GM12878 (cell line): ENCODE data around the gene LIMS1. TPM values are rescaled to one million over a fixed set of nuclear protein-coding genes. Genes with fewer than 3 reads are reported as not detected.
A peak's percentile ranks its signal among the peaks of the same experiment; 100 is the strongest.

Experiments used
- ATAC-seq: fragments of 200-7000 bp; cut with Tn5 transposase; 3 replicates; pipeline ENCODE4 v1.9.1; 2020; ENCODE audit warnings: mild to moderate bottlenecking, moderate library complexity
- BruUV-seq: library from RNA; stranded (reverse); fragments of 400-500 nt; replicated peaks from 2 replicates; lab custom pipeline; 2021; lab: Mats Ljungman, UMichigan
- CTCF ChIA-PET: fragments of 300-600 bp; sonication (Branson Sonifier 250); formaldehyde crosslinking; extraction: SDS; loops from one replicate; lab custom pipeline; 2021; ENCODE audit warnings: inconsistent platforms; lab: Yijun Ruan, JAX
- POLR2A ChIA-PET: fragments of 350-600 bp; formaldehyde crosslinking; extraction: SDS; loops from one replicate; lab custom pipeline; 2021; ENCODE audit warnings: inconsistent platforms; lab: Charles Lee
- RAD21 ChIA-PET: fragments of 300-600 bp; sonication (Branson Sonifier 250); formaldehyde crosslinking; loops from one replicate; lab custom pipeline; 2023; ENCODE audit warnings: antibody characterized with exemption; ENCODE audit not compliant: unreplicated experiment; lab: Charles Lee
- SMC1A ChIA-PET: fragments of 300-600 bp; sonication (Branson Sonifier 250); formaldehyde crosslinking; loops from one replicate; lab custom pipeline; 2023; ENCODE audit not compliant: unreplicated experiment, uncharacterized antibody; lab: Charles Lee
- DNase-seq: peaks from one replicate; pipeline ENCODE4 v3.0.0-alpha.2; 2011; ENCODE audit warnings: low read depth, low spot score
- FAIRE-seq: peaks from 3 replicates; lab custom pipeline; 2011; peaks lifted over from hg19 to GRCh38; lab: Jason Lieb, UNC
- H2AFZ ChIP-seq: 2 replicates; pipeline ENCODE4 v1.6.0; 2011; ENCODE audit warnings: low read depth, low read length, control low read depth; ENCODE audit not compliant: control insufficient read depth
- H3K27ac ChIP-seq: 2 replicates; pipeline ENCODE4 v1.5.1; 2011; ENCODE audit warnings: control low read depth; ENCODE audit not compliant: control insufficient read depth, insufficient read depth
- H3K27me3 ChIP-seq, 2 experiments: replicated peaks in 1 of 2; 2 replicates each; pipeline versions ENCODE4 v1.6.0 to v1.6.1; 2011; ENCODE audit warnings: low read length in 1 of 2; ENCODE audit not compliant: control insufficient read depth in 2 of 2, insufficient read depth in 2 of 2
- H3K36me3 ChIP-seq, 2 experiments: 2 replicates each; pipeline ENCODE4 v1.5.1; 2011; ENCODE audit warnings: low read length in 1 of 2; ENCODE audit not compliant: control insufficient read depth in 2 of 2, insufficient read depth in 2 of 2
- H3K4me1 ChIP-seq: 2 replicates; pipeline ENCODE4 v1.6.1; 2011; ENCODE audit warnings: mild to moderate bottlenecking, low read length, moderate library complexity, mixed read lengths; ENCODE audit not compliant: control insufficient read depth, insufficient read depth
- H3K4me2 ChIP-seq: 2 replicates; pipeline ENCODE4 v1.6.0; 2011; ENCODE audit warnings: control low read depth; ENCODE audit not compliant: control insufficient read depth, insufficient read depth
- H3K4me3 ChIP-seq: fragments of 200-600 bp; sonication (generic); 2 replicates; pipeline ENCODE4 v1.5.1; 2016
- H3K79me2 ChIP-seq: 2 replicates; pipeline ENCODE4 v1.6.0; 2011; ENCODE audit warnings: low read length; ENCODE audit not compliant: control insufficient read depth, insufficient read depth
- H3K9ac ChIP-seq: 2 replicates; pipeline ENCODE4 v1.8.0; 2011; ENCODE audit warnings: low read length, control low read depth, mixed read lengths; ENCODE audit not compliant: control insufficient read depth, insufficient read depth
- H3K9me3 ChIP-seq: replicated peaks from 3 replicates; pipeline ENCODE4 v1.5.1; 2011; ENCODE audit warnings: mild to moderate bottlenecking, low read length; ENCODE audit not compliant: control insufficient read depth, insufficient read depth
- H4K20me1 ChIP-seq: 2 replicates; pipeline ENCODE4 v1.6.0; 2011; ENCODE audit not compliant: control insufficient read depth, insufficient read depth
- EP300 ChIP-seq, 2 experiments: fragments of 150-350 bp in 1 of 2; IDR thresholded peaks; 2 replicates each; pipeline ENCODE4 v1.6.1; 2011 to 2012; ENCODE audit warnings: low read depth in 2 of 2, low read length in 2 of 2, borderline replicate concordance in 1 of 2, improper control_type of control experiment in 1 of 2, inconsistent platforms in 1 of 2; ENCODE audit not compliant: control insufficient read depth in 1 of 2
- PML ChIP-seq: IDR thresholded peaks from 2 replicates; pipeline ENCODE4 v1.6.1; 2012; ENCODE audit warnings: low read length, inconsistent platforms
- POLR2AphosphoS5 ChIP-seq: IDR thresholded peaks from 2 replicates; pipeline ENCODE4 v1.6.1; 2011; ENCODE audit warnings: mild to moderate bottlenecking, low read length, inconsistent platforms
- SUZ12 ChIP-seq: fragments of 200-600 bp; sonication (generic); IDR thresholded peaks from one replicate; pipeline ENCODE4 v1.6.1; 2018; ENCODE audit warnings: antibody characterized with exemption, mild to moderate bottlenecking; ENCODE audit not compliant: unreplicated experiment
- ZBTB40 ChIP-seq: fragments of 450-650 bp; IDR thresholded peaks from 2 replicates; pipeline ENCODE4 v1.6.1; 2016; ENCODE audit warnings: mild to moderate bottlenecking, moderate library complexity, borderline replicate concordance
- ZNF24 ChIP-seq: fragments of 450-650 bp; IDR thresholded peaks from 2 replicates; pipeline ENCODE4 v1.6.1; 2017; ENCODE audit warnings: antibody characterized with exemption, mild to moderate bottlenecking
- WGBS: methylation state at CpG from one replicate; pipeline ENCODE4 v1.1.6; 2016; ENCODE audit warnings: low lambda C conversion rate; ENCODE audit not compliant: insufficient replicate concordance, insufficient coverage; ENCODE audit errors: missing lambda C conversion rate; 5-methylcytosine and 5-hydroxymethylcytosine counted together
- in situ Hi-C: fragments of 300-500 bp; cut with MboI; formaldehyde crosslinking; loops from 9 replicates; pipeline ENCODE4 v1.14.3; 2018; ENCODE audit warnings: mixed read lengths
- intact Hi-C: fragments of 100-400 bp; cut with micrococcal nuclease; formaldehyde crosslinking; loops from one replicate; pipeline ENCODE4 v1.14.2; 2022; ENCODE audit not compliant: unreplicated experiment
- polyA plus RNA-seq, 11 experiments: library from polyadenylated mRNA; depleted of rRNA in 4 of 11; unstranded in 6 of 11; stranded (reverse) in 5 of 11; fragments of >200 nt; fragmentation: Nextera tagmentation in 4 of 11; fragmentation: Illumina TruSeq in 1 of 11; extraction: Ambion mirVana in 4 of 11; extraction: Trizol in 1 of 11; gene quantifications; 1 replicate in 1 of 11; 2 replicates in 10 of 11; pipeline versions ENCODE4 v1.2.1 to v1.2.3, GENCODE V29; 2011 to 2016; ENCODE audit warnings: inconsistent platforms in 2 of 11, missing spikeins in 2 of 11, low read depth in 1 of 11
- total RNA-seq, 4 experiments: library from RNA; depleted of rRNA in 3 of 4; stranded (reverse); fragments of >200 nt in 3 of 4; fragmentation: Illumina TruSeq in 1 of 4; extraction: Trizol in 1 of 4; gene quantifications; 2 replicates each; pipeline versions ENCODE4 v1.2.1 to v1.2.3, GENCODE V29; 2013 to 2021
- TF ChIP-seq, protein P1 (sequence below): fragments of 450-650 bp; conservative IDR thresholded peaks from 2 replicates; pipeline ENCODE4 v1.6.1; 2017; ENCODE audit warnings: mild to moderate bottlenecking, moderate library complexity
- TF ChIP-seq, protein P2 (sequence below): IDR thresholded peaks from 2 replicates; pipeline ENCODE4 v1.6.1; 2011; ENCODE audit warnings: borderline replicate concordance, low read depth, mild to moderate bottlenecking, moderate library complexity, mixed read lengths, low read length; ENCODE audit not compliant: insufficient read depth; ENCODE audit errors: extremely low read length
- TF ChIP-seq, protein P3 (sequence below): fragments of 450-650 bp; IDR thresholded peaks from 2 replicates; pipeline ENCODE4 v1.6.1; 2016; ENCODE audit warnings: mild to moderate bottlenecking

Gene LIMS1
- total and polyA plus RNA-seq, 10 of the 15 experiments (the other 5 are each of a cell fraction or from before 2014, with no cell fraction given) = 15.7 to 98.1 (median 43.9) TPM

- no peak for FAIRE-seq
- H4K20me1 ChIP-seq = peaks cover 4% of the 10 kb centered on the region; the same call in 1 of the 2 replicates
Measured at GRCh38 chr2:108628936-108629335, 94.7 kb downstream of the LIMS1 start.

More at GRCh38 chr2:108628936-108629335, 94.7 kb downstream of the LIMS1 start:
- RAD21 ChIA-PET = interaction anchor here (0.7 to 13.6 kb wide), 11 partner anchors 7 to 55 kb away, joined by 3 to 441 read pairs (median 6); no protein-coding TSS in a partner anchor
- CTCF ChIA-PET = interaction anchor here (0.7 to 11.7 kb wide), 6 partner anchors 8 to 57 kb away, joined by 3 to 441 read pairs (median 11); no protein-coding TSS in a partner anchor
- H3K9ac ChIP-seq = no peak overlapping the region
- no TSS peak for BruUV-seq
- TF ChIP-seq ZBTB40 (peak; percentile 45; the same call in 1 of the 2 replicates), EP300 (IDR thresholded peaks at IDR 0.05; ENCODE audit: borderline replicate concordance in 1 of 2, control insufficient read depth in 1 of 2, low read depth in 2 of 2, low read length in 2 of 2) (no peak), ZNF24 (no peak), SUZ12 (no peak), PML (no peak), POLR2AphosphoS5 (no peak)
- TF ChIP-seq, protein P1, sequence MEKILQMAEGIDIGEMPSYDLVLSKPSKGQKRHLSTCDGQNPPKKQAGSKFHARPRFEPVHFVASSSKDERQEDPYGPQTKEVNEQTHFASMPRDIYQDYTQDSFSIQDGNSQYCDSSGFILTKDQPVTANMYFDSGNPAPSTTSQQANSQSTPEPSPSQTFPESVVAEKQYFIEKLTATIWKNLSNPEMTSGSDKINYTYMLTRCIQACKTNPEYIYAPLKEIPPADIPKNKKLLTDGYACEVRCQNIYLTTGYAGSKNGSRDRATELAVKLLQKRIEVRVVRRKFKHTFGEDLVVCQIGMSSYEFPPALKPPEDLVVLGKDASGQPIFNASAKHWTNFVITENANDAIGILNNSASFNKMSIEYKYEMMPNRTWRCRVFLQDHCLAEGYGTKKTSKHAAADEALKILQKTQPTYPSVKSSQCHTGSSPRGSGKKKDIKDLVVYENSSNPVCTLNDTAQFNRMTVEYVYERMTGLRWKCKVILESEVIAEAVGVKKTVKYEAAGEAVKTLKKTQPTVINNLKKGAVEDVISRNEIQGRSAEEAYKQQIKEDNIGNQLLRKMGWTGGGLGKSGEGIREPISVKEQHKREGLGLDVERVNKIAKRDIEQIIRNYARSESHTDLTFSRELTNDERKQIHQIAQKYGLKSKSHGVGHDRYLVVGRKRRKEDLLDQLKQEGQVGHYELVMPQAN = no peak
- TF ChIP-seq, protein P2, sequence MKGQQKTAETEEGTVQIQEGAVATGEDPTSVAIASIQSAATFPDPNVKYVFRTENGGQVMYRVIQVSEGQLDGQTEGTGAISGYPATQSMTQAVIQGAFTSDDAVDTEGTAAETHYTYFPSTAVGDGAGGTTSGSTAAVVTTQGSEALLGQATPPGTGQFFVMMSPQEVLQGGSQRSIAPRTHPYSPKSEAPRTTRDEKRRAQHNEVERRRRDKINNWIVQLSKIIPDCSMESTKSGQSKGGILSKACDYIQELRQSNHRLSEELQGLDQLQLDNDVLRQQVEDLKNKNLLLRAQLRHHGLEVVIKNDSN = no peak
- TF ChIP-seq, protein P3, sequence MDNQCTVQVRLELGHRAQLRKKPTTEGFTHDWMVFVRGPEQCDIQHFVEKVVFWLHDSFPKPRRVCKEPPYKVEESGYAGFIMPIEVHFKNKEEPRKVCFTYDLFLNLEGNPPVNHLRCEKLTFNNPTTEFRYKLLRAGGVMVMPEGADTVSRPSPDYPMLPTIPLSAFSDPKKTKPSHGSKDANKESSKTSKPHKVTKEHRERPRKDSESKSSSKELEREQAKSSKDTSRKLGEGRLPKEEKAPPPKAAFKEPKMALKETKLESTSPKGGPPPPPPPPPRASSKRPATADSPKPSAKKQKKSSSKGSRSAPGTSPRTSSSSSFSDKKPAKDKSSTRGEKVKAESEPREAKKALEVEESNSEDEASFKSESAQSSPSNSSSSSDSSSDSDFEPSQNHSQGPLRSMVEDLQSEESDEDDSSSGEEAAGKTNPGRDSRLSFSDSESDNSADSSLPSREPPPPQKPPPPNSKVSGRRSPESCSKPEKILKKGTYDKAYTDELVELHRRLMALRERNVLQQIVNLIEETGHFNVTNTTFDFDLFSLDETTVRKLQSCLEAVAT = peak; percentile 55; the same call in 1 of the 2 replicates
- TF ChIP-seq, all 136 proteins: peak for 2
- DNase-seq = no peak
- Histone ChIP-seq H3K27ac (no peak overlapping the region; the same call in 1 of the 2 replicates), H3K4me2 (peak overlapping the region; percentile 10), H3K79me2 (peaks cover 11% of the 10 kb centered on the region), H2AFZ (no peak overlapping the region), H3K4me3 (no peak overlapping the region), H3K9me3 (no peaks in the 10 kb centered on the region), H3K36me3 (0 out of 4 replicates have a peak, but pooled peaks cover 0 to 2% of the 10 kb centered on the region in 2 experiments), H3K27me3 (no peaks in the 10 kb centered on the region), H3K4me1 (peaks cover 41% of the 10 kb centered on the region)
- 86% methylated on average over 6 of the region's 6 CpGs for WGBS
- in situ Hi-C loops (no loop called here), intact Hi-C loops (no loop called here)
- ChIA-PET SMC1A (interaction anchor here (1.0 to 23.9 kb wide), 10 partner anchors 9 to 147 kb away, joined by 3 to 800 read pairs (median 10); no protein-coding TSS in a partner anchor), POLR2A (interaction anchor here (0.8 to 4.0 kb wide), 9 partner anchors 8 to 51 kb away, joined by 3 to 40 read pairs (median 6); no protein-coding TSS in a partner anchor)
- no peak for ATAC-seq
